ENCODE data around the gene OTUD5. TPM values are rescaled to one million over a fixed set of nuclear protein-coding genes. Genes with fewer than 3 reads are reported as not detected.
A peak's percentile ranks its signal among the peaks of the same experiment; 100 is the strongest.

OTUD5 gene
- polyA plus RNA-seq, 2 donors, result 22.3 to 27.6 TPM

DNA sequence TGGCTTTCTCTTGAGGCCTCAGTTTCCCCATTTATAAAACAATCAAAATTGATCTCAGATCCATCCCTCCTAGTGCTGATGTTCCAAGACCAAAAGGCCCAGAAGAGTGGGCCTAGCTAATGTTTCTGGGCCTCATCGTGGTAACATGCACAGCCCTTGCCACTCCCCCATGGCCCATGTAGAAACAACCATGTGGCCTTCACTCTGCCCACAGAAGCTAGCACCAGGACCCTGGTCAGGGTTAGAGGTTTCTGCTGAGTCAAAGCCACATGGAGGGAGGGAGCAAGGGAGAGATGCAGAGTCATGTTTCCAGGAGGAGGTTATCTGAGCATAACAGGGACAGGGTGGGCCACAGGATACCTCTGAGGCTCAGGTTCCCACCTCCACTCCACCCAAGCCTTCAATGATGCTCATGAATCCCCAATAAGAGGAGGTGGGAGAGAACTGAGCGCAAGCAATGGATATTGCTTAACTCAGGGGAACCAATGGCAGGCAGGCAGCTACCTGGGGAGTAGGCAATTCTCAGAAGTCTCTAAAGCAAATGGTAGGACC is 16.9 kb downstream of the OTUD5 start:
- Histone ChIP-seq H3K27me3 (ENCODE audit: control insufficient read depth in 1 of 2, insufficient read depth in 2 of 2, low read length in 2 of 2) (no peaks in the 10 kb centered on the region), H3K4me3 (ENCODE audit: low read depth in 1 of 2, low read length in 2 of 2) (no peak overlapping the region), H3K9me3 (ENCODE audit: control insufficient read depth in 2 of 2, insufficient read depth in 1 of 2, low read depth in 1 of 2, low read length in 1 of 2) (no peaks in the 10 kb centered on the region), H3K27ac (ENCODE audit: low read depth in 2 of 2, low read length in 1 of 2) (no peak overlapping the region), H3K36me3 (ENCODE audit: control insufficient read depth in 2 of 2, insufficient read depth in 2 of 2, low read length in 1 of 2) (peaks cover 0 to 3% of the 10 kb centered on the region in 2 donors), H3K4me1 (ENCODE audit: control insufficient read depth in 2 of 2, insufficient read depth in 2 of 2, low read length in 1 of 2) (no peaks in the 10 kb centered on the region)
- WGBS, 2 donors, result 79 to 83% methylated on average over 2 of the region's 2 CpGs

- no peaks in the 10 kb centered on the region for H3K9me3 ChIP-seq (ENCODE audit: control insufficient read depth in 2 of 2, insufficient read depth in 1 of 2, low read depth in 1 of 2, low read length in 1 of 2)
- H3K27ac ChIP-seq (ENCODE audit: low read depth in 2 of 2, low read length in 1 of 2), result no peak overlapping the region
- 59 to 74% methylated on average over 3 of the region's 3 CpGs for WGBS, 2 donors
- no peak overlapping the region for H3K4me3 ChIP-seq (ENCODE audit: low read depth in 1 of 2, low read length in 2 of 2)
- H3K36me3 ChIP-seq (ENCODE audit: control insufficient read depth in 2 of 2, insufficient read depth in 2 of 2, low read length in 1 of 2), result peaks cover 0 to 3% of the 10 kb centered on the region in 2 donors
- H3K27me3 ChIP-seq (ENCODE audit: control insufficient read depth in 1 of 2, insufficient read depth in 2 of 2, low read length in 2 of 2), result no peaks in the 10 kb centered on the region
- H3K4me1 ChIP-seq (ENCODE audit: control insufficient read depth in 2 of 2, insufficient read depth in 2 of 2, low read length in 1 of 2), result no peaks in the 10 kb centered on the region
Observed at GRCh38 chrX:48939524-48940228, 17.7 kb downstream of the OTUD5 start.

- Histone ChIP-seq H3K4me1 (ENCODE audit: control insufficient read depth in 2 of 2, insufficient read depth in 2 of 2, low read length in 1 of 2) (no peaks in the 10 kb centered on the region), H3K27ac (ENCODE audit: low read depth in 2 of 2, low read length in 1 of 2) (no peak overlapping the region), H3K9me3 (ENCODE audit: control insufficient read depth in 2 of 2, insufficient read depth in 1 of 2, low read depth in 1 of 2, low read length in 1 of 2) (no peaks in the 10 kb centered on the region), H3K27me3 (ENCODE audit: control insufficient read depth in 1 of 2, insufficient read depth in 2 of 2, low read length in 2 of 2) (no peaks in the 10 kb centered on the region), H3K4me3 (ENCODE audit: low read depth in 1 of 2, low read length in 2 of 2) (no peak overlapping the region), H3K36me3 (ENCODE audit: control insufficient read depth in 2 of 2, insufficient read depth in 2 of 2, low read length in 1 of 2) (peaks cover 0 to 7% of the 10 kb centered on the region in 2 donors)
- WGBS, 2 donors, result 50 to 88% methylated on average over 1 of the region's 1 CpG
Observed at GRCh38 chrX:48938721-48939425, 18.5 kb downstream of the OTUD5 start.

DNA sequence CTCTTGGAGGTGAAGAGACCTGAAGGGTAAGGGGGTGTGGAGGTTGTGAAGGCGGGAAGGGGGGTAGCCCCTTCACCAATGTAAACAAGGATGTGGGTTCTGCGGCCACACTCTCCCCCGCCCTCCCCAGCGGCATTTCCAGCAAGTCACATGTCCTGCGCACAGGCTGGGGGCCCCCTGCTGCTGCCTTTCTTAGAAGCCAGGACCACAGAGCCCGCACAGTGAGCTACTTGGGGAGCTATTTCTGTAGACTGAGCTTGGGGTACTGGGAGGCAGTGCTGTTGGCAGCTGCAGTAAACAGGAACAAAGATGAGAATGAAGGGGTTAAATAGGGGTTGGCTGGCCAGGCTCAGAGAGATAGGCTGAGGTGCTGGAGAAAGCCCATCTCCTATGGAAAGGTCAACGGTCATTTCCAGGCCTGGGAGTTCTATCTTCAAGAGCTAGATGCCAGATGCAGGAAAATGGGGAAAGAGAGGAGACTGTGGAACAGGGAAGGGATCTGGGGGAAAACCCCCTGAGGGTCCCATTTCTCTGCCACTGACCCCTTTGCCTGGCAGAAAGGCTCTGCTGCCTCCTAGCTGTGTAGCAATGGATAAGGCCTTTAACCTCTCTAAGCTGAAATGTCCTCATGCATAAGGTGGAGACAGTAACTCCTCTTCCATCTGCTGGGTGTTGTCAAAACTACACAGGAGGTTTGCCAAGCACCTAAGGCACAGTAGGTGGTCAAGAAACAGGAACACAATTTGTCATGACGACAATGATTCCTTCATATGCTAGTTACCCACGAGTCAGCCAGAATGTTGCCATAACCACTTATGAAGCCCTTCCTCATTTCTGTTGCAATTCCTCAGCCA is 20.1 kb downstream of the OTUD5 start:
- H3K27me3 ChIP-seq (ENCODE audit: control insufficient read depth in 1 of 2, insufficient read depth in 2 of 2, low read length in 2 of 2), result no peaks in the 10 kb centered on the region
- 37 to 45% methylated on average over 9 of the region's 9 CpGs for WGBS, 2 donors
- no peak overlapping the region for H3K4me3 ChIP-seq (ENCODE audit: low read depth in 1 of 2, low read length in 2 of 2)
- no peaks in the 10 kb centered on the region for H3K9me3 ChIP-seq (ENCODE audit: control insufficient read depth in 2 of 2, insufficient read depth in 1 of 2, low read depth in 1 of 2, low read length in 1 of 2)
- H3K36me3 ChIP-seq (ENCODE audit: control insufficient read depth in 2 of 2, insufficient read depth in 2 of 2, low read length in 1 of 2), result peaks cover 0 to 5% of the 10 kb centered on the region in 2 donors
- H3K4me1 ChIP-seq (ENCODE audit: control insufficient read depth in 2 of 2, insufficient read depth in 2 of 2, low read length in 1 of 2), result no peaks in the 10 kb centered on the region
- H3K27ac ChIP-seq (ENCODE audit: low read depth in 2 of 2, low read length in 1 of 2), result peak overlapping the region; percentile 39 to 45

DNA sequence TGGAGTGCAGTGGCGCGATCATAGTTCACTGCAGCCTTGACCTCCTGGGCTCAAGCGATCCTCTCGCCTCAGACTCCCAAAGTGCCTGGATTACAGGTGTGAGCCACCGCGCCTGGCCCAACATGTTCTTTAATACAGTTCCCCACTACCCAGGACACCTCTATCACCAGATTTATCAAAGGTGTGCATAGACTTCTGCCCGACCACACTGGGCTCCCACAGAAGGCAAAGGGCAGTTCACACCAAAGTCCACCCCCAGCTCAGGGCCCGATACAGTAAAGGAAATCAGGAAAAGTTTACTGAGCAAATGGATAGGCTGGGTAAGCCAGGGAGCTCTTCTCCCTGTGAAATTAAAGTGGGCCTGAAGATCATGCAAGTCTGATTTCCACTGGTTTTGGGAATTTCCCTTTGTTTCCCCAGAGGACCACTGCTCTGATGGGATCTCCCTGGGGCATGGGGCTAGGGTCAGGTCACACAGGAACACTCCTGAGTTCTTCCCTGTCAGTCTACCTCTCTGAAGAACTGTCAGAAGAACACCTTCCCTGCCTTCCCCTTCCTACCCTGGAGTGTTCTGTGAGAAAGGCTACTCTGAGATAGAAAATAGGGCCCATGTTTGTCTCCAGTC is 20.9 kb downstream of the OTUD5 start:
- H3K36me3 ChIP-seq (ENCODE audit: control insufficient read depth in 2 of 2, insufficient read depth in 2 of 2, low read length in 1 of 2), result peaks cover 0 to 5% of the 10 kb centered on the region in 2 donors
- no peaks in the 10 kb centered on the region for H3K9me3 ChIP-seq (ENCODE audit: control insufficient read depth in 2 of 2, insufficient read depth in 1 of 2, low read depth in 1 of 2, low read length in 1 of 2)
- H3K27ac ChIP-seq (ENCODE audit: low read depth in 2 of 2, low read length in 1 of 2), result no peak overlapping the region
- no peak overlapping the region for H3K4me3 ChIP-seq (ENCODE audit: low read depth in 1 of 2, low read length in 2 of 2)
- no peaks in the 10 kb centered on the region for H3K27me3 ChIP-seq (ENCODE audit: control insufficient read depth in 1 of 2, insufficient read depth in 2 of 2, low read length in 2 of 2)
- 87 to 94% methylated on average over 8 of the region's 8 CpGs for WGBS, 2 donors
- no peaks in the 10 kb centered on the region for H3K4me1 ChIP-seq (ENCODE audit: control insufficient read depth in 2 of 2, insufficient read depth in 2 of 2, low read length in 1 of 2)

DNA sequence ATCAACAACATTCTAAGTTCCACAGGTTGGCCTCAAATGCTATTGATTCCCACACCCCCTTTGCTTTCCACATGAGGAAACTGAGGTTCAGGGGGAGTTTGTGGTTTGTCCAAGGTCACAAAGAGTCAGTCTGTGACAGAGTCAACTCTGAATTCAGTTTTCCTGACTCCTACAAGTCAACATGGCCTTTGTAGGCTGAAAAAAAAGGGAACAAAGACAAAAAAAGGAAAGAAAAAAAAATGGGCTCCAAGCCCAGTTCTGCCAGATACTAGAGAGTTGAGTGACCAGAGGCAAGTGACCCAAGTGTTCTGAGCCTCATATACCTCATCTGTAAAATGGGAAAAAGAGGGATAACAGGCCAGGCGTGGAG is 22.1 kb downstream of the OTUD5 start:
- H3K27ac ChIP-seq (ENCODE audit: low read depth in 2 of 2, low read length in 1 of 2), result no peak overlapping the region
- no peaks in the 10 kb centered on the region for H3K27me3 ChIP-seq (ENCODE audit: control insufficient read depth in 1 of 2, insufficient read depth in 2 of 2, low read length in 2 of 2)
- no peaks in the 10 kb centered on the region for H3K4me1 ChIP-seq (ENCODE audit: control insufficient read depth in 2 of 2, insufficient read depth in 2 of 2, low read length in 1 of 2)
- peaks cover 0 to 5% of the 10 kb centered on the region in 2 donors for H3K36me3 ChIP-seq (ENCODE audit: control insufficient read depth in 2 of 2, insufficient read depth in 2 of 2, low read length in 1 of 2)
- H3K4me3 ChIP-seq (ENCODE audit: low read depth in 1 of 2, low read length in 2 of 2), result no peak overlapping the region
- no peaks in the 10 kb centered on the region for H3K9me3 ChIP-seq (ENCODE audit: control insufficient read depth in 2 of 2, insufficient read depth in 1 of 2, low read depth in 1 of 2, low read length in 1 of 2)
- WGBS, 2 donors, result 88 to 91% methylated on average over 1 of the region's 1 CpG

DNA sequence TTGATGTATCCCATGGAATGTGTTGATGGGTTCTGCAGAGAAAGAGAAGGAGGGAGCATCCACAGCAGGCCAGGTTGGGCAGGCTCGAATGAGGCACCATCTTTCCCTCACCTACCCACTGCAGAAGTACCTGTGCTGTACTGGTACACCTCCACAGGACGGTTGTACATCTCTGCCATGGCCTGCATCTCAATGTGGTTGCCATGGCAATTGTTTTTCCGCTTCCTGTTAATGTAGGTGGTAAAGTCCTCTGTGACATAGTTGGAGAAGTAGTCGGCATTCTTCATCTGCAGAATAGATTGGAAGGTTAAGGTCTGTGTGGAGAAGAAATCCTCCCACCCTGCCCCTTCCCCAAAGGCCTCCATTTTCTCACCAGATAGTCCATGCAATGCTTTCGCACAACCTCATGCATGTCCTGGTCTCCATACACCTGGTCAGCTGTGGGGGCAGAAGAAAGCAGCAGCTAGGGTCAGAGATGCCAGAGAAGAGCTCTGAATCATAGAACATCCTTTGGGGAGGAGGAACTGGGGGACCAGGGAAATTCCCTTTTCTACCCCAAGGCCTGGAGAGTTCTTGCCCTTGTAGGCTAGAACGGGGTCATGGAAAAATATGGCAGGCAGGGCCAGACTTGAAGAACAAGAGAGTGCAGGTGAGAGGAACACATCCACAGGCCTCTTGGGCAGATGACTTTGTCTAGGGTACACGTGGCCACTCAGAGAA is 22.7 kb downstream of the OTUD5 start:
- H3K27ac ChIP-seq (ENCODE audit: low read depth in 2 of 2, low read length in 1 of 2), result no peak overlapping the region
- H3K36me3 ChIP-seq (ENCODE audit: control insufficient read depth in 2 of 2, insufficient read depth in 2 of 2, low read length in 1 of 2), result peaks cover 0 to 5% of the 10 kb centered on the region in 2 donors
- whole genome bisulfite sequencing, 2 donors, result 70 to 78% methylated on average over 7 of the region's 7 CpGs

DNA sequence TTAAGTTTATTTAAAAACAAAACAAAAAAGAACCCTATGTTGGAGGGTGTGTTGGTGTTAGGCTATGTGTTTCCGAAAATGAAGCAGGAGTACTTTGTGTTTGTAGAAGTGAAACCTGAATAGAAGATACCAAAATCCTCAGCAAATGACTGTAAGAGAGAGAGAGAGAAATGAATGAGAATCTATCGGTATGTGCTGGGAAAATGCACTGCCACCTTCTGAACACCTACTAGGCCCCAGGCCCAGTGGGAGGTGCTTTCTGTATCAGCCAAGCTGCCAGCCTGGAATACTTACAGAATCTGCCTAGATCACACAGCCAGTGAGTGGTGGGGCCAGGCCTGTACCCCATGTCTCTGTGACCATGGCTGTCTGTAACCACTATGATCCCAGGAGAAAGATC is 23.6 kb downstream of the OTUD5 start:
- no peaks in the 10 kb centered on the region for H3K9me3 ChIP-seq (ENCODE audit: control insufficient read depth in 2 of 2, insufficient read depth in 1 of 2, low read depth in 1 of 2, low read length in 1 of 2)
- no peaks in the 10 kb centered on the region for H3K27me3 ChIP-seq (ENCODE audit: control insufficient read depth in 1 of 2, insufficient read depth in 2 of 2, low read length in 2 of 2)
- peaks cover 0 to 5% of the 10 kb centered on the region in 2 donors for H3K36me3 ChIP-seq (ENCODE audit: control insufficient read depth in 2 of 2, insufficient read depth in 2 of 2, low read length in 1 of 2)
- H3K4me1 ChIP-seq (ENCODE audit: control insufficient read depth in 2 of 2, insufficient read depth in 2 of 2, low read length in 1 of 2), result no peaks in the 10 kb centered on the region
- H3K4me3 ChIP-seq (ENCODE audit: low read depth in 1 of 2, low read length in 2 of 2), result no peak overlapping the region
- 87 to 93% methylated on average over 2 of the region's 2 CpGs for WGBS, 2 donors
- H3K27ac ChIP-seq (ENCODE audit: low read depth in 2 of 2, low read length in 1 of 2), result no peak overlapping the region

More for the DNA sequence above, 22.7 kb downstream of the OTUD5 start:
- Histone ChIP-seq H3K27me3 (ENCODE audit: control insufficient read depth in 1 of 2, insufficient read depth in 2 of 2, low read length in 2 of 2) (no peaks in the 10 kb centered on the region), H3K4me1 (ENCODE audit: control insufficient read depth in 2 of 2, insufficient read depth in 2 of 2, low read length in 1 of 2) (no peaks in the 10 kb centered on the region), H3K9me3 (ENCODE audit: control insufficient read depth in 2 of 2, insufficient read depth in 1 of 2, low read depth in 1 of 2, low read length in 1 of 2) (no peaks in the 10 kb centered on the region), H3K4me3 (ENCODE audit: low read depth in 1 of 2, low read length in 2 of 2) (no peak overlapping the region)

Measured in esophagus (tissue), 2 donors.